A673 (cell line): ENCODE data around the gene NEU3.
"Not testable (repeated sequence)": the region's sequence is repeated elsewhere in the genome, so short reads cannot be mapped to it uniquely, and the experiment has no call there.

Experiments used
- CTCF ChIP-seq: fragments of 300-800, 200-600 bp; sonication (generic); conservative IDR thresholded peaks from 2 replicates; pipeline ENCODE4 v1.5.1; 2017; ENCODE audit warnings: low read depth, mild to moderate bottlenecking, antibody characterized with exemption, low read length, moderate library complexity, mixed read lengths
- EZH2 ChIP-seq: fragments of 200-600 bp; sonication (generic); IDR thresholded peaks from 2 replicates; pipeline ENCODE4 v1.6.1; 2017; ENCODE audit warnings: borderline replicate concordance, low read depth, mild to moderate bottlenecking, mixed read lengths, antibody characterized with exemption, low read length; ENCODE audit not compliant: poor library complexity, severe bottlenecking

GRCh38 chr11:75019200-75019599 lies 30.5 kb downstream of the NEU3 start:
- TF ChIP-seq CTCF, EZH2: not testable (repeated sequence)
